Inferior parietal cortex (tissue), 1 donor: Measurements from ENCODE around the gene PLA2G6.

Experiments used
- DNase-seq: peaks from one replicate; pipeline ENCODE4 v3.0.0-alpha.2; 2016; ENCODE audit errors: extremely low spot score

Gene PLA2G6

DNA sequence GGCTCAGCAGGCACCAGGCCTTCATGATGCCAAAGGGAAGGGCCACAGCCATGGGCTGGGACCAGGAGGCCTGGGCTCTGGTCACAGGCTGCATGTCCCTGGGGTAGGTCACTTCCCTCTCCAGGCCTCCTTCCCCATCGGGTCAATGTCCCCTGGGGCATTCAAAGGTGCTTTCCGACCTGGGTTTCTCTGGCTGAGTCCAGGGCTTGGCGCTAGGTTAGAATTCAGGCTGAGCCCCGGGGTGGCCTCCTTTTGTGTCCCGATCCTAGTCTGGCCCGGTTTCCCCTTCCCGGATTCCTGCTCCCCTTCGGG lies 32.3 kb upstream of the PLA2G6 start:
- DNase-seq, result no peak

GRCh38 chr22:38213319-38213989 lies 31.8 kb upstream of the PLA2G6 start:
- DNase-seq, result no peak

GRCh38 chr22:38212442-38212841 lies 30.8 kb upstream of the PLA2G6 start:
- no peak for DNase-seq

DNA sequence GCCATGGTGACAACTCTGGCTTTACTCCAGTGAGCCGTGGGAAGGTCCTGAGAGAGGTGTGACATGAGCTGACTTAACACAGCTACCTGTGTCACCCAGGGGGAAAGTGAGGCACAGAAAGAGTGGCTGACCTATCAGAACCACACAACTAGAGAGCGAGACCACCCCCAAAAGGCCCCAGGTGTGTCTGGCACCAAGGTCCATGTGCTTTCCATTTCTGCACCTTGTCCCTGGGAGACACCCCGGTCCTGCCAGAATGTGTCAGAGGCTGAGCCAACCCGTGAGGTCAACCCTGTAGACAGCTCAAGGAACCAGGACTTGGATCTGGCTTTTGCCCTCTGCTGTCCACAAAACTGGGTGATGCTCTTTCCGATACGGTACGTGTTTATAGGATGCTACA lies 29.9 kb upstream of the PLA2G6 start:
- DNase-seq, result no peak

GRCh38 chr22:38208551-38208968 lies 26.9 kb upstream of the PLA2G6 start:
- no peak for DNase-seq

DNA sequence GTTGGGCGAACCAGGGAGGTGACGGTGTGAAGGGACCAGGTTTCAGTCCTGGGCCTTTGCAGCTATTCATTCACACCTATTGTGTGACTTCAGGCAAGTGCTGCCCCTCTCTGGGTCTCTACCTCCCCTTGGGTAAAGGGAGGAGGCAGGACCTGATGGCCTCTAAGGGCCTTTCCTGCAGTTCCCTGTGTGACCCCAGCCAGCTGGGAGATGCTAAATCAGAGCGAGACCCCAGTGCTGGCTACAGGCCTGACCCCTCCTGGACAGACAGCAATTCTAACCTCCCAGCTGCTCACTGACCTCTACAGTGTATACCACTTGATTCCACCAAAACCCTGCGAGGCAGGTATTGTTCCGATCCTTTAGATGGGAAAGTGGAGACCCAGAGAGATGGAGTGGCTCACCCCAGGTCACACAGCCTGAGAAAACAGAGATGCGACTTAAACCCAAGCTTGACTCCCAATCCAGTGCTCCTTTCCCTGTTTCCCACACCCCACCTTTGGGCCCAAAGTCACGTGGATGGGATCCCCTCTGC lies 26.3 kb upstream of the PLA2G6 start:
- DNase-seq, result no peak

DNA sequence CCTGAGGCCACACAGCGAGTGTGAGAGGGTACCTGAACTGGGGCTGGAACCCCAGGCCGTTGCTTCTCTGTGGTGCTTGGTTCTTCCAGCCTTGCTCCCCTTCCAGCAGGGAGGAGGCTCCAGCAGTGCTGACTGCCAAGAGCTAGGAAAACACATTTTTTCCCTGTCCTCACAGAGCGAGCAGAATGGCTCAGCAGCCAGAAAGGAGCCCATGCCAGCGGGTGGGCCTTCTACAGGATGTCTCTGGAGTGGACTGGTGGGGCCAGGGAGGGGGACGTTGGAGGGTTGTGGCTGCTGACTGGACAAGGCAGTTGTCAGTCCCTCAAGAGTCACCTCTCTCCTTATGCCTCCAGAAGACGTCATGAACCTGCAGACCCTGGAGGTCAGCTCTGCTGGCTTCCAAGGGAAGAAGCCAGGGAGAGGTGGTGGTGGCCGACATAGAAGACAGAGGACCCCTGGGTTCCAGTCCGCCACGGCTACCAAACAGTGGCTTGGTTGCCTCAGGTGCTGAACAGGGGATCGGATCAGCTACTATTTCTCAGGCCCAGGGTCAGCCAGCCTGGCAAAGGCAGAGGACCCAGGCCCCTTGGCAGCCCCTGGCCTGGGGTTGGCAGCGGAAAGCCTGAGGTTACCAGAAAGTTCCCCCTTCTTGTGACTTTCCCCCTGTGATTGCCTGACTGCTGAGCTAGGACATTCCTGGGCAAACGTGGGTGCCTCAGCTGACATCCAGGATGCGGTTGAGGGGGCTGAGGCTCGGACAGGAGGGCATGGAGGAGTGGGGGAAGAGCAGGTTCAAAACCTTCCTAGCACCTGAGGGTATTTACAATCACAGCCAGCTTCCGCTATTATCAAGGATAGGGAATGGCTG lies 23.9 kb upstream of the PLA2G6 start:
- no peak for DNase-seq

GRCh38 chr22:38204784-38205183 lies 23.2 kb upstream of the PLA2G6 start:
- DNase-seq, result no peak

- DNase-seq, result no peak
These were observed 22.4 kb upstream of the PLA2G6 start for GRCh38 chr22:38203855-38204514.

DNA sequence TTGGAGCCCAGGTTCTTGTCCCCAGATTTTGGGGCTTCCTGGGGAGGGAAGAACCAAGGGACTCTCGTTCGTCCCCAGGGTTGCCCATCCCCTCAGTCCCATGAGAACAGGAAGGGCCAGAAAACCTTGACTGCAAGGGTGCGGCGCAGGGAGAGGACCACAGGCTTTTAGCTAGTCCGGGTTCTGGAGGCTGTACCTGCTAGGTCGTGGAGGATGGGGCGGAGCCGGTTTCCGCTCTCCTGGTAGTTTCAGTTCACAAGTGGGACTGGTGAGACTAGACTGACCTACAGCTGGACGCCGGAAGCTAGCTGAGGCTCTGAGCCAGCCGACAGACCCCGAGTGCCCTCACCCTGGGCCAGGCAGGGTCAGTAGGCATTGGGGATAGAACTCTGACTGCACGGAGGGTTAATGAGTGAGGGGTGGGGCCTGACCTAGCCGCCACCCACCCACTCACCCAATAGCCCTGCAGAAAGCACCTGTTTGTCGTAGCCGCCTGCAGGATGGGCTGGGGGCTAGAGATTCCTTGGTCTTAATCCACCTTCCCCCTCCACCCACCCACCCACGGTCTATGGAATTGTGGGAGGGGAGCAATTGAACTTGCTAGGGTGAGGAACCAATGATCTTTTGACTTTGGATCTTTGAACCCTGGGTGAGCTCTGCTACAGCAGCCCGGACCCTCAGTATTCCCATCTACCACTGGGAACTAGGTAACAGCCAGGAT lies 21.6 kb upstream of the PLA2G6 start:
- DNase-seq, result no peak

- no peak for DNase-seq
These were observed 20.9 kb upstream of the PLA2G6 start for GRCh38 chr22:38202437-38203089.

- DNase-seq, result peak; percentile 84
These were observed 20.2 kb upstream of the PLA2G6 start, which contains the start of gene MAFF for GRCh38 chr22:38201711-38202436. Gene MAFF, plus strand, starts transcription at chr22:38201994. Its CDS starts 11,860 bp downstream, at chr22:38213854.

DNA sequence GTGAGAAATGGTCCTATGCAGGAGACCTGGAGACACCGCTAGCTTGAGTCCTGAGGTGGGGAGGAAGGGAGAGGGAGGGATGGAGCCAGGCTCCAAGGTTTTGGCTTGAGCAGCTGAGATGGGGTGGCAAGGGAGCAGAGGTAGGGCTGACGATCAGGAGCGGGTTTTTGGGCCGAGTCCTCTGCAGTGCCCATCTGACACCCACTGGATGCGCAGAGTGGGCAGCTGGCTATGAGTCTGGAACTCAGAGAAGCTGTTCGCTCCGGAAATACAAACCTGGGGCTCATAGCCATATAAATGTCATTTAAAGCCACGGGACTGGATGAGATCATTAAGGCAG lies 19.7 kb upstream of the PLA2G6 start:
- no peak for DNase-seq

- DNase-seq, result no peak
These were observed 18.4 kb upstream of the PLA2G6 start for GRCh38 chr22:38199826-38200559.

- no peak for DNase-seq
These were observed 15.3 kb upstream of the PLA2G6 start for GRCh38 chr22:38196791-38197419.

DNA sequence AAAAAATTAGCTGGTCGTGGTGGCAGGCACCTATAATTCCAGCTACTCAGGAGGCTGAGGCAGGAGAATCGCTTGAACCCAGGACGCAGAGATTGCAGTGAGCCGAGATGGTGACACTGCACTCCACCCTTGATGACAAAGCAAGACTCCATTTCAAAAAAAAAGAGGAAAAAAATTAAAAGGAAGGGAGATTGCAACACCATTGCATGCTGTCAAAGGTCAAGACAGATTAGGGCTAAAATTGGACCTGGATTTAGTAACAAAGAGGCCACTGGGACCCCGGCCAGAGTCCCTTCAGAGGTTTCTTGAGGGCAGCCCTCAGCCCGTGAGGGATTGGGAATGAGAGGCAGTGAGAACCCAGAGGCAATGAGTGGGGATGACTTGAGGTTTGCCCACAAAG lies 11.9 kb upstream of the PLA2G6 start:
- no peak for DNase-seq

- DNase-seq, result no peak
These were observed 10.8 kb upstream of the PLA2G6 start for GRCh38 chr22:38192475-38192863.

- no peak for DNase-seq
These were observed 10.3 kb upstream of the PLA2G6 start for GRCh38 chr22:38191731-38192474.

DNA sequence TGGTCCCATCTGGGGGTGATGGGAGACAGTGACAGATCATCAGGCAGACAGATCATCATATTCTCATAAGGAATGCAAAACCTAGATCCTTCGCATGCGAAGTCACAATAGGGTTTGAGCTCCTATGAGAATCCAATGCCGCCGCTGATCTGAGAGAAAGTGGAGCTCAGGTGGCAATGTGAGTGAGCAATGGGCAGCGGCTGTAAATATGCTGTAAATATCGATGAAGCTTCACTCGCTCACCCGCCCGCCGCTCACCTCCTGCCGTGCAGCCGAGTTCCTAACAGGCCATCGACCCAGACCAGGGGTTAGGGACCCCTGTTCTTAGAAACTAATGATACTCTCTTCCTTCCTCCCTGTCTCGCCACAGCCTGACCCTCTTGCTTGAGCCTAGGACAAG lies 9.4 kb upstream of the PLA2G6 start:
- DNase-seq, result no peak
